ENCODE data around the gene TCL1A. TPM values are rescaled to one million over a fixed set of nuclear protein-coding genes. Genes with fewer than 3 reads are reported as not detected.
"Not testable (repeated sequence)": the region's sequence is repeated elsewhere in the genome, so short reads cannot be mapped to it uniquely, and the experiment has no call there.

The TCL1A gene, protein sequence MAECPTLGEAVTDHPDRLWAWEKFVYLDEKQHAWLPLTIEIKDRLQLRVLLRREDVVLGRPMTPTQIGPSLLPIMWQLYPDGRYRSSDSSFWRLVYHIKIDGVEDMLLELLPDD
- 0.30 TPM for total RNA-seq (2021; ENCODE audit: unreplicated experiment)
- not detected in 2 replicates for polyA plus RNA-seq (2012)
- Bru-seq, nascent RNA, result not detected
- BruChase-seq, experiment 1, labeled RNA remaining after a 6-hour chase, result not detected
- BruChase-seq, experiment 2, labeled RNA remaining after a 2-hour chase, result not detected
- long read RNA-seq, result 0 reads

DNA sequence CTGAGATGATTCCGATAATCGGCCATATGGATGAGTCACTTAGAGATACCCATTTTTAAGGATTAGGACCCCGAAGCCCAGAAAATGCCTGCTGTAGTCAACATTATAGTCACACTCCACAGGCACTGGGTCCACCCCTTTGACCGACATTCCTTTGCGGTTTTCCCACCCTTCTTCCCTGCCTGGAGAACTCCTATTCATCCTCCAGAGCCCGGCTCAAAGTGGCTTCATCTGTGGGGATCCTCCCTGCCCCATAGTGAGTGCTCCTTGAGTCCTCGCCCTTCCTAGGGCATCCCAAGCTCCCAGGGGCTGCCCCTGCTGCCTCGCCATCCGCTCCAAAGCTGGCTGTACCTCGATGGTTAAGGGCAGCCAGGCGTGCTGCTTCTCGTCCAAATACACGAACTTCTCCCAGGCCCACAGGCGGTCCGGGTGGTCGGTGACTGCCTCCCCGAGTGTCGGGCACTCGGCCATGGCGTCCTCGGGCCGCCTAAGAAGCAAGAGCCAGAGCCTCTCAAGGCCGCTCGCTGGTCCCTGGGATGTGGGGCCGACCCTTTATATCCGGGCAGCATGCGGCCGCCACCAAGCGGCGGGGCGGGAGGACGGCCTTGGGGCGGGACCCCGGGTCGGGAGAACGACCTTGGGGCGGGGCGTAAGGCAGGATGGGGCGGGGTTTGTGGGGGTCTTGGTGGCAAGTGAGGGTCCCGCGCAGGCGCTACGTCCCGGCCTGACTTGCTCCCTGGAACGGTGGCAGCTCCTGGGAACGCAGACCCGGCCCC, at the start of gene TCL1A:
Gene TCL1A (minus strand): TSS at position 530 of the 776 bp plus-strand sequence. CDS start 59 bp downstream, at position 471.
- no peaks in the 10 kb centered on the region for H3K9me2 ChIP-seq (ENCODE audit: insufficient read depth)
- no peak within 1 kb of the TSS for H3K9ac ChIP-seq (ENCODE audit: low read length)
- intact Hi-C loops (cut with micrococcal nuclease), result no loop called here
- H3K27ac ChIP-seq (ENCODE audit: low read depth, low read length), result no peak within 1 kb of the TSS
- ChIA-PET POLR2A (no interaction called here), CTCF (no interaction called here), RAD21 (ENCODE audit: low non-redundant PET in 1 of 2, low total read pairs in 2 of 2, uncharacterized antibody in 2 of 2, unreplicated experiment in 2 of 2) (no interaction called here)
- no peak for DNase-seq (ENCODE audit: low read depth, low spot score)
- H3K4me1 ChIP-seq (ENCODE audit: control insufficient read depth in 1 of 2, insufficient read depth in 2 of 2, low read length in 2 of 2), result no peaks in the 10 kb centered on the region
- no peaks in the 10 kb centered on the region for H3K36me3 ChIP-seq (ENCODE audit: control insufficient read depth in 1 of 2, insufficient read depth in 2 of 2, low read length in 2 of 2)
- TF ChIP-seq YY1 (IDR thresholded peaks at IDR 0.05; ENCODE audit: extremely low read depth, insufficient replicate concordance, low read depth, low read length), result no peak
- no peak for TF ChIP-seq CEBPB (IDR thresholded peaks at IDR 0.05; ENCODE audit: low read depth)
- no peak for TF ChIP-seq JUND (IDR thresholded peaks at IDR 0.05)
- TF ChIP-seq, protein P1, sequence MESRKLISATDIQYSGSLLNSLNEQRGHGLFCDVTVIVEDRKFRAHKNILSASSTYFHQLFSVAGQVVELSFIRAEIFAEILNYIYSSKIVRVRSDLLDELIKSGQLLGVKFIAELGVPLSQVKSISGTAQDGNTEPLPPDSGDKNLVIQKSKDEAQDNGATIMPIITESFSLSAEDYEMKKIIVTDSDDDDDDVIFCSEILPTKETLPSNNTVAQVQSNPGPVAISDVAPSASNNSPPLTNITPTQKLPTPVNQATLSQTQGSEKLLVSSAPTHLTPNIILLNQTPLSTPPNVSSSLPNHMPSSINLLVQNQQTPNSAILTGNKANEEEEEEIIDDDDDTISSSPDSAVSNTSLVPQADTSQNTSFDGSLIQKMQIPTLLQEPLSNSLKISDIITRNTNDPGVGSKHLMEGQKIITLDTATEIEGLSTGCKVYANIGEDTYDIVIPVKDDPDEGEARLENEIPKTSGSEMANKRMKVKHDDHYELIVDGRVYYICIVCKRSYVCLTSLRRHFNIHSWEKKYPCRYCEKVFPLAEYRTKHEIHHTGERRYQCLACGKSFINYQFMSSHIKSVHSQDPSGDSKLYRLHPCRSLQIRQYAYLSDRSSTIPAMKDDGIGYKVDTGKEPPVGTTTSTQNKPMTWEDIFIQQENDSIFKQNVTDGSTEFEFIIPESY (IDR thresholded peaks at IDR 0.05; ENCODE audit: extremely low read depth, insufficient replicate concordance, low read length), result no peak
- no peak for TF ChIP-seq SP1 (IDR thresholded peaks at IDR 0.05; ENCODE audit: low read depth)
- no peak for TF ChIP-seq ZFX (IDR thresholded peaks at IDR 0.05)
- no peak for TF ChIP-seq TCF7L2 (IDR thresholded peaks at IDR 0.05; ENCODE audit: borderline replicate concordance, extremely low read depth, insufficient read depth, insufficient read length)
- TF ChIP-seq CBX3 (IDR thresholded peaks at IDR 0.05; ENCODE audit: low read depth), result no peak
- TF ChIP-seq FOSL1 (IDR thresholded peaks at IDR 0.05; ENCODE audit: low read depth), result no peak
- no peak for TF ChIP-seq RAD21 (IDR thresholded peaks at IDR 0.05; ENCODE audit: low read depth)
- TF ChIP-seq EZH2phosphoT487 (IDR thresholded peaks at IDR 0.05; ENCODE audit: borderline replicate concordance), result no peak
- no peak for TF ChIP-seq EZH2 (IDR thresholded peaks at IDR 0.05)
- H2AFZ ChIP-seq (ENCODE audit: low read depth, low read length, poor library complexity, severe bottlenecking), result no peak within 1 kb of the TSS
- no peak for ATAC-seq
- no peaks in the 10 kb centered on the region for H3K79me2 ChIP-seq (ENCODE audit: insufficient read depth, low read length)
- no peak within 1 kb of the TSS for H3K4me3 ChIP-seq (replicated peaks in 1 of 2; ENCODE audit: low read depth in 1 of 2, low read length in 2 of 2)
- BruUV-seq (replicated peaks), result no TSS peak
- no peaks in the 10 kb centered on the region for H4K20me1 ChIP-seq (ENCODE audit: insufficient read depth)
- peaks cover 40% of the 10 kb centered on the region for H3K27me3 ChIP-seq (ENCODE audit: insufficient read depth, low read length)
- no peak within 1 kb of the TSS for H3K4me2 ChIP-seq (ENCODE audit: low read length)
- no peaks in the 10 kb centered on the region for H3K9me3 ChIP-seq (ENCODE audit: control insufficient read depth in 1 of 2, insufficient read depth in 1 of 2, low read depth in 1 of 2, low read length in 2 of 2)

DNA sequence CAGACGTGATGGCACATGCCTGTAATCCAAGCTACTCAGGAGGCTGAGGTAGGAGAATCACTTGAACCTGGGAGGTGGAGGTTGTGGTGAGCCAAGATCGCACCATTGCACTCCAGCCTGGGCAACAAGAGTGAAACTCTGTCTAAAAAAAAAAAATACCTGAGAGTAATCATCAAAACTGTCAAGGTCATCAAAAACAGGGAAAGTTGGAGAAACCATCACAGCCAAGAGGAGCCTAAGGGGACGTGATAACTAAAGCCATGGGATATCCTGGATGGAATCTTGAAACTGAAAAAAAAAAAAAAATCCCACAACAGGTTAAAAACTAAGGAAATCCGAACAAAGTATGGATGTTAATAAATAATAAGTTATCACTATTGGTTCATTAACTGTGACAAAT, 49.1 kb upstream of the TCL1A start:
- H3K4me3 ChIP-seq (replicated peaks in 1 of 2; ENCODE audit: low read depth in 1 of 2, low read length in 2 of 2); RAD21 ChIA-PET (ENCODE audit: low non-redundant PET in 1 of 2, low total read pairs in 2 of 2, uncharacterized antibody in 2 of 2, unreplicated experiment in 2 of 2); POLR2A ChIA-PET; ATAC-seq; H4K20me1 ChIP-seq (ENCODE audit: insufficient read depth); BruUV-seq (replicated peaks); H3K4me2 ChIP-seq (ENCODE audit: low read length); H3K27ac ChIP-seq (ENCODE audit: low read depth, low read length); H3K79me2 ChIP-seq (ENCODE audit: insufficient read depth, low read length); H3K9me2 ChIP-seq (ENCODE audit: insufficient read depth); H3K9me3 ChIP-seq (ENCODE audit: control insufficient read depth in 1 of 2, insufficient read depth in 1 of 2, low read depth in 1 of 2, low read length in 2 of 2); H3K36me3 ChIP-seq (ENCODE audit: control insufficient read depth in 1 of 2, insufficient read depth in 2 of 2, low read length in 2 of 2); H3K4me1 ChIP-seq (ENCODE audit: control insufficient read depth in 1 of 2, insufficient read depth in 2 of 2, low read length in 2 of 2); intact Hi-C loops (cut with micrococcal nuclease); DNase-seq (ENCODE audit: low read depth, low spot score); H3K9ac ChIP-seq (ENCODE audit: low read length); H2AFZ ChIP-seq (ENCODE audit: low read depth, low read length, poor library complexity, severe bottlenecking): not testable (repeated sequence)
- CTCF ChIA-PET, result interaction anchor here (1.0 kb wide), 1 partner anchor 11 kb away, joined by 5 read pairs; no protein-coding TSS in a partner anchor
- peaks cover 21% of the 10 kb centered on the region; the same call in 1 of the 2 replicates for H3K27me3 ChIP-seq (ENCODE audit: insufficient read depth, low read length)

All from HCT116 (cell line).